Ascending aorta (tissue), 2 donors: Measurements from ENCODE around the gene THEM5. TPM values are rescaled to one million over a fixed set of nuclear protein-coding genes. Genes with fewer than 3 reads are reported as not detected.
"Not testable (repeated sequence)": the region's sequence is repeated elsewhere in the genome, so short reads cannot be mapped to it uniquely, and the experiment has no call there.

Experiments
- DNase-seq, 2 donors: peaks; one replicate each; pipeline ENCODE4 v3.0.0-alpha.2; 2019; ENCODE audit warnings: low spot score in 2 of 2
- H3K27ac ChIP-seq, 2 donors: fragments of 200-600 bp; sonication (generic); one replicate each; pipeline ENCODE4 v1.5.1; 2016 to 2017; ENCODE audit warnings: mild to moderate bottlenecking in 1 of 2
- H3K27me3 ChIP-seq: fragments of 200-600 bp; sonication (generic); one replicate; pipeline ENCODE4 v1.5.1; 2017
- H3K36me3 ChIP-seq, 2 donors: fragments of 200-600 bp; sonication (generic); one replicate each; pipeline ENCODE4 v1.5.1; 2016
- H3K4me1 ChIP-seq, 2 donors: fragments of 200-600 bp; sonication (generic); one replicate each; pipeline ENCODE4 v1.5.1; 2016 to 2017; ENCODE audit warnings: mild to moderate bottlenecking in 1 of 2
- H3K4me3 ChIP-seq, 2 donors: fragments of 200-600 bp; sonication (generic); one replicate each; pipeline ENCODE4 v1.5.1; 2016 to 2017; ENCODE audit warnings: mild to moderate bottlenecking in 1 of 2
- H3K9me3 ChIP-seq, 2 donors: fragments of 200-600 bp; sonication (generic); one replicate each; pipeline ENCODE4 v1.5.1; 2016
- CTCF ChIP-seq, 3 experiments: fragments of 200-600 bp in 2 of 3; fragments of 450-650 bp in 1 of 3; sonication (generic) in 2 of 3; IDR thresholded peaks; one replicate each; pipeline ENCODE4 v1.5.1; 2016 to 2019; ENCODE audit warnings: antibody characterized with exemption in 3 of 3, mild to moderate bottlenecking in 1 of 3, moderate library complexity in 1 of 3
- intact Hi-C: fragments of 100-400 bp; cut with DNase I; formaldehyde crosslinking; loops from one replicate; pipeline ENCODE4 v1.15.1; 2023
- total RNA-seq: library from RNA; depleted of rRNA; stranded (reverse); fragments of >200 nt; gene quantifications from one replicate; pipeline ENCODE4 v1.1.0, GENCODE V29; 2016

The THEM5 gene
- total RNA-seq, 1 donor from 2014 or later, result not detected

GRCh38 chr1:151859891-151860293 is 6.4 kb upstream of the THEM5 start:
- intact Hi-C loops, result no loop called here
- H3K36me3 ChIP-seq, result no peaks in the 10 kb centered on the region
- H3K4me3 ChIP-seq, result no peak overlapping the region
- no peak overlapping the region for H3K27ac ChIP-seq
- peaks cover 0 to 2% of the 10 kb centered on the region in 2 donors for H3K4me1 ChIP-seq
- no peaks in the 10 kb centered on the region for H3K27me3 ChIP-seq
- H3K9me3 ChIP-seq, result no peaks in the 10 kb centered on the region
- TF ChIP-seq CTCF (IDR thresholded peaks at IDR 0.05), result no peak
- no peak for DNase-seq

GRCh38 chr1:151858886-151859665 is 5.6 kb upstream of the THEM5 start:
- peaks cover 0 to 2% of the 10 kb centered on the region in 2 donors for H3K4me1 ChIP-seq

GRCh38 chr1:151858030-151858746 is 4.7 kb upstream of the THEM5 start:
- Histone ChIP-seq H3K9me3 (no peaks in the 10 kb centered on the region), H3K36me3 (no peaks in the 10 kb centered on the region), H3K27me3 (no peaks in the 10 kb centered on the region), H3K4me1 (peaks cover 0 to 2% of the 10 kb centered on the region in 2 donors), H3K4me3 (no peak overlapping the region), H3K27ac (no peak overlapping the region)
- intact Hi-C loops, result no loop called here
- TF ChIP-seq CTCF (IDR thresholded peaks at IDR 0.05), result no peak
- DNase-seq, result no peak

More at GRCh38 chr1:151858886-151859665, 5.6 kb upstream of the THEM5 start:
- intact Hi-C loops, result no loop called here
- no peak for DNase-seq
- Histone ChIP-seq H3K27me3 (no peaks in the 10 kb centered on the region), H3K9me3 (no peaks in the 10 kb centered on the region), H3K27ac (no peak overlapping the region), H3K4me3 (no peak overlapping the region), H3K36me3 (no peaks in the 10 kb centered on the region)
- no peak for TF ChIP-seq CTCF (IDR thresholded peaks at IDR 0.05)

GRCh38 chr1:151855933-151856332 is 2.4 kb upstream of the THEM5 start:
- TF ChIP-seq CTCF (IDR thresholded peaks at IDR 0.05), result no peak
- Histone ChIP-seq H3K4me3 (no peak overlapping the region), H3K4me1 (peaks cover 0 to 2% of the 10 kb centered on the region in 2 donors), H3K36me3 (no peaks in the 10 kb centered on the region), H3K27me3 (no peaks in the 10 kb centered on the region), H3K27ac (peak overlapping the region in 1 of 2 donors; percentile 32), H3K9me3 (no peaks in the 10 kb centered on the region)
- DNase-seq, result no peak
- intact Hi-C loops, result no loop called here

GRCh38 chr1:151855516-151855915 is 2.0 kb upstream of the THEM5 start:
- H3K27ac ChIP-seq, result peak overlapping the region in 1 of 2 donors; percentile 32

GRCh38 chr1:151854658-151855057 is 1.1 kb upstream of the THEM5 start:
- H3K36me3 ChIP-seq, result no peaks in the 10 kb centered on the region
- H3K9me3 ChIP-seq, result no peaks in the 10 kb centered on the region
- H3K27me3 ChIP-seq, result no peaks in the 10 kb centered on the region
- intact Hi-C loops, result no loop called here
- DNase-seq, result no peak
- H3K27ac ChIP-seq, result no peak overlapping the region
- TF ChIP-seq CTCF (IDR thresholded peaks at IDR 0.05), result no peak
- H3K4me1 ChIP-seq, result peaks cover 0 to 2% of the 10 kb centered on the region in 2 donors
- no peak overlapping the region for H3K4me3 ChIP-seq

More at GRCh38 chr1:151855516-151855915, 2.0 kb upstream of the THEM5 start:
- H3K9me3 ChIP-seq, DNase-seq, H3K4me3 ChIP-seq, H3K27me3 ChIP-seq, intact Hi-C loops, H3K4me1 ChIP-seq, H3K36me3 ChIP-seq: not testable (repeated sequence)
